NCI-H524 (cell line): ENCODE data around the gene FRYL.
"Not testable (repeated sequence)": the region's sequence is repeated elsewhere in the genome, so short reads cannot be mapped to it uniquely, and the experiment has no call there.

Source experiments
- DNase-seq, 2 experiments: peaks; one replicate each; lab custom pipeline; 2025; lab: John Stamatoyannopoulos, UW

The FRYL gene

DNA sequence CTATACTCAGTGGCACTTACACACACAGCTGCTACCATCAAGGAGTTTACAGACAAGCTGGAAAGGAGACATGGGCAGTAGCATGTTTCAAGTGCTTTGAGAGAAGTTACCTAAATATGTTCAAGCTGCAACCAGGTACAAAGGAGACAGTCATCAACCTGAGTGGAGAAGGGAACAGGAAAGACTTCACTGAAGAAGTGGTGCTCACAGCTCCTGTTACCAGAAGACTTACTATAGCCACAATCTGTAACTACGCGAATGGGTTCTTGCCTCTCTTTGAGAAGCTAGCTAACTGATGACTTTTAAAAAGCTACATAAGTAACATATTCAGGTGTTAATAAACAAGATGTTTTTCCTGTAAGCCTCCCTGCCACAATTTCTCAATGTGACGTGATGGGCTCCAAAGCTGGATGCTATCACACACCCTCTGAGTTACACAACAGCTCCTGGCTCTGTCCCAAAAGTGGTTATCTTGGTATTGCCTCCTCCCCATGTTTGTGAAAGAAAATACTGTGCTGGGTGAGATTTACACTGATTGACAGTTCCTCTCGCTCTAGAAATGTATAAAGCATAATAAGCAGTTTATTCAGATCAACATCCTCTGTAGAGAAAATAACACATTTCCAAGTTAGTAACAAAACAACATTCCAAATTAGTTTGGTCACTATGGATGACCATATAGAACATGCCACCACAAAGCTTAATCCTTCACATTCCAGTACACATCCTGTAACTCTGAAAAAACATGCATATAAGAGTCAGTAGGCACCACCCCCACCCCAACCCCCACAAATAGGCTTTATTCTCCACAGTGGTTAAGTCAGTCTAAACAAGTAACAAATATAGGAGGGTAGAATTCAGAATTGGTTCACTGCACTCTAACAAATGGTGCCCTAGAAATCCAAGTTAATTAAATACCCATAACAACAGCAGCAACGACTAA lies 81.8 kb downstream of the FRYL start:
- no peak for DNase-seq

GRCh38 chr4:48697516-48697915 lies 82.6 kb downstream of the FRYL start:
- not testable (repeated sequence) for DNase-seq

- no peak for DNase-seq
Measured at GRCh38 chr4:48694824-48695223, 85.3 kb downstream of the FRYL start.

GRCh38 chr4:48693856-48694574 lies 86.1 kb downstream of the FRYL start:
- no peak for DNase-seq

DNA sequence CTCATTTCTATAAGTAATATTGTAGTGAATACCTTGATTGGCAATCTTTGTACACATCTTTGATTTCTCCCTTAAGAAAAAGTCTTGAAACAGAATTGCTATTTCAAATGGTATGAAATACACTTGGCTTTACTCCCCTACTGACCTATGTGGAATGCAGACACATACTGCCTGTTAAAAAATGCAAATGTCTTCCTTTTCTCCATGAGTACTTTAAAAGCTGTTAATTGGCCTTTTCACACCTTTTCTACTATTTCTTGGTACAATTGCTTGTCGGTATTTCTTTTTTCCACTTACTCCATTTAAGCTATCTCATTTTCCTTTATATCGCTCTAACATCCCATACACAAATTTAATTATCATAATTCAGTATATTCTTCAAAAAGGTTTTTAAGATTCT lies 87.2 kb downstream of the FRYL start:
- no peak for DNase-seq

GRCh38 chr4:48692044-48692443 lies 88.0 kb downstream of the FRYL start:
- DNase-seq: no peak

DNA sequence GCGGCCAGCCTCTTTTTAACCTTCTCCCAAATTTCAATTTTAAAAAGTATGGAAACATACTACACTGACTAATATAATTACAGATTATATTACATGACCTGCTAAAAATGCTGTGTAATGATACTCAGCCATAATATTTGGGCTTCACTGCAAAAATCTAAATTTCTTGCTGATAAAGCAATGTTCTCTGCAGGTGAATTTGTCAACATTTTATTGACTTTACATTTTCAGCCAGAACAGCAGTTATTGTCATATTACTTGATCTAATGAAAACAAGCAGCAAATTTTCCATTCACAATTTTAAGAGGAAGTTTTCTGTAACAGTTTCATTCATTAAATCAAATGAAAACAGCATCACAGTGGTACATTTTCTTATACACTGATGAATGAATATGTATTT lies 91.1 kb downstream of the FRYL start:
- DNase-seq: no peak

- peak; percentile 63 to 78 for DNase-seq
Measured at GRCh38 chr4:48687313-48688051, 92.6 kb downstream of the FRYL start.

DNA sequence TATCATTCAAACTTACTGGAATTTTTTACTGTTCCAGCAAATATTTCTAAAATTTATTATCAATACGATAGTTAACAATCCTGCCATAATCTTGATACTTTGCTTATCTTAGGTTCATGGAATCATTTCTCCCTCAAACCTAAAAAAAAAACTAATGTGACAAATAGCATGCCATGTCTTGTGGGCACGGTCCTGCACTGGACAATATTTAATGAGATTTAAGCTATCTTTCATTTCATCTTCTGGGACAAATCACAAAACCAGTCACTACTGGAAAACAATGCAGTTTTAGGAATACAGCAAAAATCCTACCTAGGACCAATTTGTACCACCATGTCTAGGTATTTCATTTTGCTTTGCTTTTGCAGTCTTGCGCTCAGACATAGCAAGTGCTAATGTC lies 93.7 kb downstream of the FRYL start:
- no peak for DNase-seq

GRCh38 chr4:48683784-48684666 lies 96.1 kb downstream of the FRYL start:
- DNase-seq: no peak

- not testable (repeated sequence) for DNase-seq
Measured at GRCh38 chr4:48682870-48683269, 97.2 kb downstream of the FRYL start.

GRCh38 chr4:48681856-48682255 lies 98.2 kb downstream of the FRYL start:
- no peak for DNase-seq

GRCh38 chr4:48680848-48681568 lies 99.1 kb downstream of the FRYL start:
- no peak for DNase-seq

DNA sequence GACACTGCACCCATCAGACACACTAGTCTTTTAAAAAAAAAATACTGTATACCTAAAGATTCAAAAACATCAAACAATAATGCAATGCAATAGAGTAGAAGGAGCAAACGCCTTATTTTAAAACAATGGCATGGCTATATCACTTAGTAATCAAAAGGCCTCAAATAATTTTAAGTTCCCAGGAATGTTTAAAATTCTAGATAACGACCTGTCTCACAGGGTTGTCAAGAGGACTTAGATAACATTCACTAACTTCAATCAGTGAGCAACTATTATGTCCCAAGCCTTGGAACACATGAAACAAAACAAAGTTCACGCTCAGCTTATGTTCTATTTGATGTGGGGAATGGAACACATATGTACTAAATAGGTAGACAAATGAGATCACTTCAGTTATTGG lies 106.5 kb downstream of the FRYL start:
- no peak for DNase-seq

- DNase-seq: no peak
Measured at GRCh38 chr4:48670587-48670986, 109.5 kb downstream of the FRYL start.

DNA sequence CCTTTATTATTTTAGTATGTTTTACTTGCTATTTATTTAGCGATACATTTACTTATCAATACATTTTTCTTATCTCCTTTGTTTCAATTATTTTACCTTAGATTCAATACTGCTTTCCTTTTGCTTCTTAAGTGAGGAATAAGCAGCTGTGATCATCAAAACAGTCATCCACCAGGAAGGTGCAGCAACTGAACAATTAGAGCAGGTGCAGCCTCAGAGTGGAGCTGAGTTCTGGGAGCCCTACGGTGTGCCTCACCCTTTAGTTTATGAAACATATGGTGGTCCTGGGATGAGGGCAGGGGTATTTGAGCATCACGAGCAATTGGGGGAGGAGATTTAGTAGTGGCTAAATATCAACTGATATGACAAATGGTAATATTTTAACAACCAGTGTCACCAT lies 111.0 kb downstream of the FRYL start:
- peak in 1 of 2 experiments; percentile 59 for DNase-seq

GRCh38 chr4:48668254-48669017 lies 111.6 kb downstream of the FRYL start:
- DNase-seq: no peak

- no peak for DNase-seq
Measured at GRCh38 chr4:48667148-48667547, 112.9 kb downstream of the FRYL start.

GRCh38 chr4:48665555-48666186 lies 114.4 kb downstream of the FRYL start:
- no peak for DNase-seq

- DNase-seq: no peak
Measured at GRCh38 chr4:48664938-48665337, 115.1 kb downstream of the FRYL start.
